ENCODE results near the gene APLP1.
"Not testable (repeated sequence)": the region's sequence is repeated elsewhere in the genome, so short reads cannot be mapped to it uniquely, and the experiment has no call there.

APLP1 gene

GRCh38 chr19:35901854-35902661 lies 33.7 kb downstream of the APLP1 start, which contains the start of gene HCST:
TSS of gene HCST (plus strand) at chr19:35902529. CDS start at chr19:35902594, 65 bp downstream.
- peak within 1 kb of the TSS; percentile 96 for H3K27ac Mint-ChIP-seq
- H3K9me3 Mint-ChIP-seq (ENCODE audit: low read depth): no peaks in the 10 kb centered on the region
- peaks cover 47% of the 10 kb centered on the region for H3K4me1 Mint-ChIP-seq (ENCODE audit: low read depth)
- no peaks in the 10 kb centered on the region for H3K27me3 Mint-ChIP-seq
- peak within 1 kb of the TSS; percentile 87 for H3K4me3 Mint-ChIP-seq
- no peaks in the 10 kb centered on the region for H3K36me3 Mint-ChIP-seq

GRCh38 chr19:35902870-35903475 lies 34.6 kb downstream of the APLP1 start:
- peaks cover 45% of the 10 kb centered on the region for H3K4me1 Mint-ChIP-seq (ENCODE audit: low read depth)

DNA sequence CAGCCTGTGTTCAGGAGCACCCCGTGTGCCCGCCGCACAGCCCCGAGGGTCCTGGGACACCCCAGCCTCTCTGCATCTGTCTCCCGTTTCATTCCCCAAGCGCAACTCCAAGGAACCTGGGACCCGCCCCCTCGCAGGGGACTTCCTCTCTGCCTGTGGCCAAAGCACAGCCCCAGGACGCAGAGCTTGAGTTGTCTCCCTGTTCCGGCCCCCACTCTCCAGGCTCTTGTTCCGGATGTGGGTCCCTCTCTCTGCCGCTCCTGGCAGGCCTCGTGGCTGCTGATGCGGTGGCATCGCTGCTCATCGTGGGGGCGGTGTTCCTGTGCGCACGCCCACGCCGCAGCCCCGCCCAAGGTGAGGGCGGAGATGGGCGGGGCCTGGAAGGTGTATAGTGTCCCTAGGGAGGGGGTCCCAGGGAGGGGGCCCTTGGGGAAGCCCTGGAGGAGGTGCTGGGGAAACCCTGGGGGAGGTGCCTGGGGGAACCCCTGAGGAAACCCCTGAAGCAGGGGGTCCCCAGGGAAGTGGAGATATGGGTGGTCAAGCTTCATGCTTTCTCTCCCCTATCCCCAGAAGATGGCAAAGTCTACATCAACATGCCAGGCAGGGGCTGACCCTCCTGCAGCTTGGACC lies 35.3 kb downstream of the APLP1 start:
- peak overlapping the region; percentile 87 for H3K4me3 Mint-ChIP-seq
- H3K27me3 Mint-ChIP-seq: no peaks in the 10 kb centered on the region
- no peaks in the 10 kb centered on the region for H3K36me3 Mint-ChIP-seq
- H3K27ac Mint-ChIP-seq: peak overlapping the region; percentile 96
- no peaks in the 10 kb centered on the region for H3K9me3 Mint-ChIP-seq (ENCODE audit: low read depth)
- H3K4me1 Mint-ChIP-seq (ENCODE audit: low read depth): peaks cover 45% of the 10 kb centered on the region

More at GRCh38 chr19:35902870-35903475, 34.6 kb downstream of the APLP1 start:
- Mint-ChIP-seq H3K27ac (peak overlapping the region; percentile 96), H3K9me3 (ENCODE audit: low read depth) (no peaks in the 10 kb centered on the region), H3K36me3 (no peaks in the 10 kb centered on the region), H3K27me3 (no peaks in the 10 kb centered on the region), H3K4me3 (peak overlapping the region; percentile 87)

- peak overlapping the region; percentile 96 for H3K27ac Mint-ChIP-seq
- H3K36me3 Mint-ChIP-seq: no peaks in the 10 kb centered on the region
- no peaks in the 10 kb centered on the region for H3K27me3 Mint-ChIP-seq
- H3K9me3 Mint-ChIP-seq (ENCODE audit: low read depth): no peaks in the 10 kb centered on the region
- peaks cover 51% of the 10 kb centered on the region for H3K4me1 Mint-ChIP-seq (ENCODE audit: low read depth)
- peak overlapping the region; percentile 70 for H3K4me3 Mint-ChIP-seq
These were observed 36.1 kb downstream of the APLP1 start for GRCh38 chr19:35904311-35905068.

GRCh38 chr19:35905178-35905727 lies 36.9 kb downstream of the APLP1 start:
- peak overlapping the region; percentile 96 for H3K27ac Mint-ChIP-seq
- H3K9me3 Mint-ChIP-seq (ENCODE audit: low read depth): no peaks in the 10 kb centered on the region
- H3K36me3 Mint-ChIP-seq: no peaks in the 10 kb centered on the region
- H3K4me1 Mint-ChIP-seq (ENCODE audit: low read depth): peaks cover 54% of the 10 kb centered on the region
- H3K27me3 Mint-ChIP-seq: no peaks in the 10 kb centered on the region
- peak overlapping the region; percentile 20 for H3K4me3 Mint-ChIP-seq

DNA sequence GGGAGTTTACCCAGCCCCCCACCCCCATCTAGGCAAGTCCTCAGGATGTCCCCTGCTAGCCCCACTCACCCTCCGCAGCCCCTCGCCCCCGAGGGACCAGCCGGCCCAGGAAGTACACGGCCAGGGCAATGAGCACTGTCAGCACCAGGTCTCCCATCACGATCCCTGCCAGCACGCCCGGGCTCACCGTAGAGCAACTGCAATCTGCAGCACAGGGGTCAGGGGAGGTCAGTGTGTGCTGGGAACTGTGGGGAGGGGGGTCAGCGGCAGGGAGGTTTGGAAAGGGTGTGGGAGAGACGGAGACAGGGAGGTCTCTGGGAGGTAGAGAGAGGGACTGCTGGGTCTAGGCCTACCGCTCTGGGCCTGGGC lies 39.0 kb downstream of the APLP1 start:
- H3K4me3 Mint-ChIP-seq: no peak overlapping the region
- no peaks in the 10 kb centered on the region for H3K9me3 Mint-ChIP-seq (ENCODE audit: low read depth)
- no peak overlapping the region for H3K27ac Mint-ChIP-seq
- no peaks in the 10 kb centered on the region for H3K36me3 Mint-ChIP-seq
- no peaks in the 10 kb centered on the region for H3K27me3 Mint-ChIP-seq
- H3K4me1 Mint-ChIP-seq (ENCODE audit: low read depth): peaks cover 45% of the 10 kb centered on the region

DNA sequence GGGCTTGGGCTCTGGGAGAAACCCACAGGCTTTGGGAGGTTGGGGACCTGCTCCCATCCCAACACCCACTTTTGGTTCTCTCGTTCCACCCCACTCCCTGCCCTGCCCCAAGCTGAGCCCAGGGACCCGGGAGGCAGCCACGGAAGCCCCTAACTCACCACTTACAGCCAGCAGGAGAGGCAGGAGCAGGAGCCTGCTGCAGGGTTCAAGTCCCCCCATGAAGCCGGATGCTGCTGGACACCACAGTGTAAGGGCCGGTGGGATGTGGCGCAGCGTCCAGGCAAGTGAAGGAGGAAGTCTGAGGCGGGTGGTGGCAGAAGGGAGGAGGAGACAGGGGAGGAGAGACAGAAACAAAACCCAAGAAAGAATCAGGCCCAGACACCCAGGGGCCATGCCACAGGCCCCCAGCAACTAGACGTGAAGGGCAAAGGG lies 39.7 kb downstream of the APLP1 start, which contains the start of gene TYROBP:
Gene TYROBP (minus strand): TSS at position 286 of the 432 bp plus-strand sequence. CDS start 67 bp downstream, at position 219.
- no peaks in the 10 kb centered on the region for H3K27me3 Mint-ChIP-seq
- H3K4me3 Mint-ChIP-seq: no peak within 1 kb of the TSS
- H3K27ac Mint-ChIP-seq: peak within 1 kb of the TSS; percentile 79
- peaks cover 39% of the 10 kb centered on the region for H3K4me1 Mint-ChIP-seq (ENCODE audit: low read depth)
- no peaks in the 10 kb centered on the region for H3K36me3 Mint-ChIP-seq
- H3K9me3 Mint-ChIP-seq (ENCODE audit: low read depth): no peaks in the 10 kb centered on the region

DNA sequence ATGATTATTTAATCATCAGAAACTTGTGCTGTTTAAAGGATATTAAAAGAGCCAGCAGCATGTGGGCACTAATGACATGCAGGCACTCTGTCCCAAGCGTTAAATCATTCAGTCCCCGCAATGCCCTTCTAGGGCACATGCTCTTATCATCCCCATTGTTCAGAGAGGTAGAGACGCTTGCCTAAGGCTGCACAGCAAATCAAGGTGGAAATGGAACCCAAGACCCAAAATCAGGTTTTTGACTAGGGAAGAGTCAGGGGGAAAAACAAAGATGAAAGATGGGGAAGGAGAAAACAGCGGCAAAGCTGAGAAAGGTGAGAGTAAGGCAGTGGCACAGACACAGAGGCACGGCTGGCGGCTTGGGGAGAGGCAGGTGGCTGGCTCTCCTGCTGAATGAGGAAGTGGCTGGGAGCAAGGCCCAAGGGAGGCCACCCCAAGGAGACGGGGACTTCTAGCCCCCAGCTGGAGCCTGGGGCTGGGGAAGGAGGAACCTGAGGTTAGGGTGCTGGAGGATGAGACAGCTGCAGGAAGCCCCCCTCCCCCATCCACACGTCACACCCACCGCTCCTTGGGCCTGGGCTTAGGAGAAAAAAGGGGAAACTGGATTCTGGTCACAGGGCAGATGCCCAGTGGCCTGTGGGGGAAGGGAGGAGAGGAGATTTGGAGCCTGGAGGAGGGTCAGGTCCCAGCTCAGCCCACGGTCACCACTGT lies 40.8 kb downstream of the APLP1 start:
- Mint-ChIP-seq H3K27me3 (no peaks in the 10 kb centered on the region), H3K4me1 (ENCODE audit: low read depth) (peaks cover 36% of the 10 kb centered on the region), H3K27ac (peak overlapping the region; percentile 79), H3K4me3 (no peak overlapping the region), H3K36me3 (no peaks in the 10 kb centered on the region), H3K9me3 (ENCODE audit: low read depth) (no peaks in the 10 kb centered on the region)

DNA sequence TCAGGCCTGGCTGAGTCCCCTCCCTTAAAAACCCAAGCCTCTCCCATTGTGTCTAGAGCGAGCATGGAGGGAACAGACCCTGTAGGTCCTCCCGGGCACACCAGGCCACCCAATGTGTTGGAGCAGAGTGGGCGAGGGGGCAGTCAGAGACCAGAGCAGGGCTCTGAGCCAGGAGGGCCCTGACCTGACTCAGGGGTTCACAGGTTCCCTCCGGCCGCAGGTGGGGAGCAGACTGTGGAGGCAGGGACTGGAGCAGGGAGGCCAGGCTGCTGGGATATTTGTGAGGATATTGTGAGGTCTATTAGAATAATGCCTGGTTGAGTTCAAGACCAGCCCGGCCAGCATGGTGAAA lies 41.3 kb downstream of the APLP1 start:
- no peak overlapping the region for H3K27ac Mint-ChIP-seq
- no peak overlapping the region for H3K4me3 Mint-ChIP-seq
- no peaks in the 10 kb centered on the region for H3K9me3 Mint-ChIP-seq (ENCODE audit: low read depth)
- H3K36me3 Mint-ChIP-seq: no peaks in the 10 kb centered on the region
- peaks cover 30% of the 10 kb centered on the region for H3K4me1 Mint-ChIP-seq (ENCODE audit: low read depth)
- no peaks in the 10 kb centered on the region for H3K27me3 Mint-ChIP-seq

- not testable (repeated sequence) for H3K27ac Mint-ChIP-seq; H3K36me3 Mint-ChIP-seq; H3K27me3 Mint-ChIP-seq; H3K9me3 Mint-ChIP-seq (ENCODE audit: low read depth); H3K4me3 Mint-ChIP-seq
- H3K4me1 Mint-ChIP-seq (ENCODE audit: low read depth): peaks cover 25% of the 10 kb centered on the region
These were observed 42.0 kb downstream of the APLP1 start for GRCh38 chr19:35910355-35910754.

DNA sequence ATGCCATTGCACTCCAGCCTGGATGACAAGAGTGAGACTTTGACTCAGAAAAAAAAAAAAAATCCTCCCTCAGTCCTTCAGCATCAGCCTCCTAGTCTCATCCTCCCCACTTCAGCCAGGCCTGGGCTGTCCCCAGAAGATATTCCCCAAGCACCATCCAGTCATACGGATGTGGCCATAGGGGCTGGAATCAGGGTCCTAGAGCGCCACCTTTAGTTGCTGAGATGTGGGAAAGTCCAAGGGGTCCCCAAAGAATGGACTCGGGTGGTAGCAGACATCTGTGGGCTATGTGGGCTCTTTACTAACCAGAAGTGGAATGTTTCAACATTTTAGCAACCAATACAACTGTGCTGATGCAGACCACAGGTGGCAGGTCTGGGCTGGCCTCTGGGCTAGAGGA lies 42.8 kb downstream of the APLP1 start:
- no peaks in the 10 kb centered on the region for H3K9me3 Mint-ChIP-seq (ENCODE audit: low read depth)
- H3K4me3 Mint-ChIP-seq: no peak overlapping the region
- no peaks in the 10 kb centered on the region for H3K36me3 Mint-ChIP-seq
- H3K27ac Mint-ChIP-seq: no peak overlapping the region
- peaks cover 26% of the 10 kb centered on the region for H3K4me1 Mint-ChIP-seq (ENCODE audit: low read depth)
- H3K27me3 Mint-ChIP-seq: no peaks in the 10 kb centered on the region

DNA sequence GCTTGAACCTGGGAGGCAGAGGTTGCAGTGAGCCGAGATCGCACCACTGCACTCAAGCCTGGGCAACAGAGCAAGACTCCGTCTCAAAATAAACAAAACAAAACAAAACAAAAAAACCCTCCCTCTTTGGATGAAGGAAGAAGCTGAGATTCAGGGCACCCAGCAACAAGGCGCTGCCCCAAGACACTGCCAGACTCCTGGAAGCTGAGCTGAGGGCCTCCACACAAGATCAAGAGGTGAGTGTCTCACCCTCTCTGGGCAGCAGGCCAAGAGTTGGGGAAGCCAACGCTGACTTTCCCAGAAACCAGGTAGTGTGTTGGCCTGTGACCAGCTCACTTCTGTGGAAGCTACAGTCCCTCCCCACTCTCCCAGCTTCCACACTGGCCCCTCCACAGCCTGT lies 43.4 kb downstream of the APLP1 start:
- H3K36me3 Mint-ChIP-seq: no peaks in the 10 kb centered on the region
- H3K4me1 Mint-ChIP-seq (ENCODE audit: low read depth): peaks cover 26% of the 10 kb centered on the region
- no peak overlapping the region for H3K4me3 Mint-ChIP-seq
- H3K9me3 Mint-ChIP-seq (ENCODE audit: low read depth): no peaks in the 10 kb centered on the region
- H3K27ac Mint-ChIP-seq: no peak overlapping the region
- H3K27me3 Mint-ChIP-seq: no peaks in the 10 kb centered on the region

DNA sequence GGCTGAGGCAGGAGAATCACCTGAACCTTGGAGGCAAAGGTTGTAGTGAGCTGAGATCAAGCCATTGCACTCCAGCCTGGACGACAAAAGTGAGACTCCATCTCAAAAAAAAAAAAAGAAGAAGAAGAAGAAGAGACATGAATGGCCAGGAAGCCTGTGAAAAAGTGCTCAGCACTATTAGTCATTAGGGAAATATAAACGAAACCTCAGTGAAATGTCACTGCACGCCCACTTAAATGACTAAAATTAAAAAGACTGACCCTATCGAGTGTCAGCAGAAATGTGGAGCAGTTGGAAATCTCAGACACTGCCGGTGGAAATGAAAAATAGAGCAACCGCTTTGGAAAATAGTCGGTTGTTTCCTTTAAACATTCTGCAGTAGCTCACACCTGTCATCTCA lies 45.2 kb downstream of the APLP1 start:
- Mint-ChIP-seq H3K27me3 (no peaks in the 10 kb centered on the region), H3K4me1 (ENCODE audit: low read depth) (peaks cover 23% of the 10 kb centered on the region), H3K4me3 (no peak overlapping the region), H3K27ac (no peak overlapping the region), H3K36me3 (no peaks in the 10 kb centered on the region), H3K9me3 (ENCODE audit: low read depth) (no peaks in the 10 kb centered on the region)

DNA sequence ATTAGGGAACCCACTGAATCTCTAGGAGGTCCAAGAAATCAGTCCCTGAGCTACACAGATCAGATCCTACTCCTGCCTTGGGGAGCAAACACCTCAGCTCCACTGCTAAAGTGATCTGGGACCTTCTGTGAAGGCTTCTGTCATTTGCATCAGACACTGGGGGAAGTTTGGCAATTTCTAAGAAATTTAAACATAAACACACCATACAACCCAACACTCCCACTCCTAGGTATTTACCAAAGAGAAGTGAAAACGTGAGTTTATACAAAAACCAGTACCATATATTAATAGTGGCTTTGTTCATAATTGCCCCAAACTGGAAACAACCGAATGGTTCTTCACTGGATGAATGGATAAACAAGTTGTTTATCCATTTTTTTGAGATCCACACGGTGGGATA lies 47.1 kb downstream of the APLP1 start:
- H3K9me3 Mint-ChIP-seq (ENCODE audit: low read depth): no peaks in the 10 kb centered on the region
- no peaks in the 10 kb centered on the region for H3K36me3 Mint-ChIP-seq
- H3K27ac Mint-ChIP-seq: no peak overlapping the region
- peaks cover 11% of the 10 kb centered on the region for H3K4me1 Mint-ChIP-seq (ENCODE audit: low read depth)
- H3K4me3 Mint-ChIP-seq: no peak overlapping the region
- H3K27me3 Mint-ChIP-seq: no peaks in the 10 kb centered on the region
